Stomach (tissue), 9 donors: ENCODE data around the gene CHMP2B. TPM values are rescaled to one million over a fixed set of nuclear protein-coding genes. Genes with fewer than 3 reads are reported as not detected.

Experiments used
- DNase-seq, 2 donors: peaks; one replicate each; pipeline versions ENCODE4 v3.0.0 to v3.0.0-alpha.2; 2013 to 2019
- H3K27ac ChIP-seq, 5 donors: fragments of 200-600 bp in 4 of 5; sonication (generic) in 4 of 5; one replicate each; pipeline ENCODE4 v1.5.1; 2013 to 2019; ENCODE audit warnings: mild to moderate bottlenecking in 1 of 5, moderate library complexity in 1 of 5
- H3K27me3 ChIP-seq, 3 donors: fragments of 200-600 bp; sonication (generic); one replicate each; pipeline ENCODE4 v1.5.1; 2017 to 2019; ENCODE audit warnings: mixed run types in 1 of 3
- H3K36me3 ChIP-seq, 4 donors: fragments of 200-600 bp; sonication (generic); 1 replicate in 3 of 4; 2 replicates in 1 of 4; pipeline ENCODE4 v1.5.1; 2016 to 2019
- H3K4me1 ChIP-seq, 4 donors: fragments of 200-600 bp; sonication (generic); one replicate each; pipeline ENCODE4 v1.5.1; 2016 to 2019
- H3K4me3 ChIP-seq, 4 donors: fragments of 200-600 bp; sonication (generic) in 3 of 4; one replicate each; pipeline ENCODE4 v1.5.1; 2016 to 2019; ENCODE audit warnings: mild to moderate bottlenecking in 1 of 4
- H3K9me3 ChIP-seq, 4 donors: fragments of 200-600 bp; sonication (generic); one replicate each; pipeline ENCODE4 v1.5.1; 2016 to 2019
- EP300 ChIP-seq: sonication (generic); formaldehyde crosslinking; IDR thresholded peaks from one replicate; pipeline ENCODE4 v1.6.1; 2017; ENCODE audit warnings: antibody characterized with exemption
- POLR2A ChIP-seq, 4 donors: fragments of 450-650 bp; IDR thresholded peaks; one replicate each; pipeline ENCODE4 v1.6.1; 2016; ENCODE audit warnings: antibody characterized with exemption in 4 of 4, control low read depth in 2 of 4, mild to moderate bottlenecking in 1 of 4, moderate library complexity in 1 of 4
- POLR2AphosphoS5 ChIP-seq, 3 donors: sonication (generic); formaldehyde crosslinking; IDR thresholded peaks; one replicate each; pipeline ENCODE4 v1.6.1; 2016; ENCODE audit warnings: antibody characterized with exemption in 3 of 3
- WGBS, 5 donors: extraction: QIAGEN DNeasy Blood & Tissue Kit in 3 of 5; methylation state at CpG; one replicate each; pipeline versions ENCODE4 v1.1.5 to v1.1.7; 2013 to 2018; 5-methylcytosine and 5-hydroxymethylcytosine counted together
- intact Hi-C: fragments of 100-400 bp; cut with DNase I; formaldehyde crosslinking; loops from one replicate; pipeline ENCODE4 v1.15.1; 2023; ENCODE audit warnings: low total_unique reads
- polyA plus RNA-seq, 3 donors: library from polyadenylated mRNA; stranded (reverse); fragments of 200-250 nt; gene quantifications; one replicate each; pipeline ENCODE4 v1.2.3, GENCODE V29; 2013
- total RNA-seq, 5 donors: library from RNA; depleted of rRNA; stranded (reverse); fragments of >200 nt; gene quantifications; one replicate each; pipeline versions ENCODE4 v1.1.0 to v1.2.3, GENCODE V29; 2014 to 2016
- TF ChIP-seq, protein P1 (sequence below), 7 experiments: fragments of 450-650 bp in 4 of 7; fragments of 200-600 bp in 3 of 7; sonication (generic) in 3 of 7; IDR thresholded peaks; one replicate each; pipeline ENCODE4 v1.5.1; 2016 to 2019; ENCODE audit warnings: antibody characterized with exemption in 7 of 7, control low read depth in 2 of 7, mild to moderate bottlenecking in 1 of 7
- donor health status: healthy with polysubstance abuse.
- donor health status: Bipolar disorder and iron deficiency.
- donor health status: healthy.

Gene CHMP2B
- total and polyA plus RNA-seq, 8 donors, result 1.2 to 67.2 (median 21.4) TPM

DNA sequence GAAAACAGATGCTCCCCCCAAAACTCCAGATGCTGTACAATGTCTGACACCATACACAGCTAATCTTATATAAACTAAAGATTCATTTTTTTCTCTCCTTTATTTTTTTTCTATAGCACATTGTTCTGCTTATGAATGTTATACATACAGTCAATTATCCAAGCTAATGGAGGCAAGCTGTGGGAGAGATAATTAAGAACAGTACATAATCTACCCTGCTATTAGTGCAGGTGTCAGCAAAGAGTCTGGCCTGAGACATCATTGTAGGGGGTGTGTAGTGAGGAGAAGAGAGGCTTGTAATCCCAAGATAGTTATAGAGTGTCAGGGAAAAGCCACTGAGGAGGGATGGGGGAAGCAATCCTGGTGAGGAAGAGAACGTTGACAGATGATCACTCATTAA lies 25.4 kb upstream of the CHMP2B start:
- intact Hi-C loops, result no loop called here
- no peak overlapping the region for H3K27ac ChIP-seq
- no peaks in the 10 kb centered on the region for H3K9me3 ChIP-seq
- no peaks in the 10 kb centered on the region for H3K36me3 ChIP-seq
- H3K27me3 ChIP-seq, result no peaks in the 10 kb centered on the region
- no peaks in the 10 kb centered on the region for H3K4me1 ChIP-seq
- no peak for DNase-seq
- no peak overlapping the region for H3K4me3 ChIP-seq
- TF ChIP-seq, protein P1, sequence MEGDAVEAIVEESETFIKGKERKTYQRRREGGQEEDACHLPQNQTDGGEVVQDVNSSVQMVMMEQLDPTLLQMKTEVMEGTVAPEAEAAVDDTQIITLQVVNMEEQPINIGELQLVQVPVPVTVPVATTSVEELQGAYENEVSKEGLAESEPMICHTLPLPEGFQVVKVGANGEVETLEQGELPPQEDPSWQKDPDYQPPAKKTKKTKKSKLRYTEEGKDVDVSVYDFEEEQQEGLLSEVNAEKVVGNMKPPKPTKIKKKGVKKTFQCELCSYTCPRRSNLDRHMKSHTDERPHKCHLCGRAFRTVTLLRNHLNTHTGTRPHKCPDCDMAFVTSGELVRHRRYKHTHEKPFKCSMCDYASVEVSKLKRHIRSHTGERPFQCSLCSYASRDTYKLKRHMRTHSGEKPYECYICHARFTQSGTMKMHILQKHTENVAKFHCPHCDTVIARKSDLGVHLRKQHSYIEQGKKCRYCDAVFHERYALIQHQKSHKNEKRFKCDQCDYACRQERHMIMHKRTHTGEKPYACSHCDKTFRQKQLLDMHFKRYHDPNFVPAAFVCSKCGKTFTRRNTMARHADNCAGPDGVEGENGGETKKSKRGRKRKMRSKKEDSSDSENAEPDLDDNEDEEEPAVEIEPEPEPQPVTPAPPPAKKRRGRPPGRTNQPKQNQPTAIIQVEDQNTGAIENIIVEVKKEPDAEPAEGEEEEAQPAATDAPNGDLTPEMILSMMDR (IDR thresholded peaks at IDR 0.05), result no peak
- TF ChIP-seq POLR2AphosphoS5 (IDR thresholded peaks at IDR 0.05) (no peak), EP300 (no peak), POLR2A (IDR thresholded peaks at IDR 0.05) (no peak)
- 60 to 70% (median 63%) methylated on average over 1 of the region's 1 CpG for WGBS, 5 donors

DNA sequence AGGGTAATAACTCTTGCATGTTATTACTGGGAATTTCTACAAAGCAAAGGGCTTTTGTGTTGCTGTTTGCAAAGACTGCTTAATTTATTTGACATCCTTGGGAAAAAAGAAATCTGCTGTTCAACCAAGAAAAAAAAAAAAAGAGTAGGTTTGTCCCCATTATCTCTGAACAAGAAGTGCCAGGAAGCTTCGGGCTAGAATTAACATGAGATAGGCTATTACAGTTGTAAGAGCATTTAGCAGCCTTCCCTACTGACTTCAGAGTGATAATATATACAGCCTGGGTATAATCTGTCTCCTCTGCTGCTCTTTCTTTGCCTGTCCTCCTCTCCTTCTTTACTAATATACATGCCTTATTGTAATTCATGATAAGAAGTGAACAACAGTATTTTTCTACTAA lies 23.3 kb upstream of the CHMP2B start:
- 19 to 23% (median 20%) methylated on average over 1 of the region's 1 CpG for WGBS, 5 donors
- H3K27ac ChIP-seq, result no peak overlapping the region
- no peak for TF ChIP-seq POLR2AphosphoS5 (IDR thresholded peaks at IDR 0.05)
- TF ChIP-seq, protein P1 (IDR thresholded peaks at IDR 0.05), result no peak
- no peak for TF ChIP-seq EP300
- no peak for TF ChIP-seq POLR2A (IDR thresholded peaks at IDR 0.05)
- H3K4me1 ChIP-seq, result no peaks in the 10 kb centered on the region
- no peaks in the 10 kb centered on the region for H3K27me3 ChIP-seq
- no peaks in the 10 kb centered on the region for H3K36me3 ChIP-seq
- DNase-seq, result no peak
- no peak overlapping the region for H3K4me3 ChIP-seq
- intact Hi-C loops, result no loop called here
- no peaks in the 10 kb centered on the region for H3K9me3 ChIP-seq

DNA sequence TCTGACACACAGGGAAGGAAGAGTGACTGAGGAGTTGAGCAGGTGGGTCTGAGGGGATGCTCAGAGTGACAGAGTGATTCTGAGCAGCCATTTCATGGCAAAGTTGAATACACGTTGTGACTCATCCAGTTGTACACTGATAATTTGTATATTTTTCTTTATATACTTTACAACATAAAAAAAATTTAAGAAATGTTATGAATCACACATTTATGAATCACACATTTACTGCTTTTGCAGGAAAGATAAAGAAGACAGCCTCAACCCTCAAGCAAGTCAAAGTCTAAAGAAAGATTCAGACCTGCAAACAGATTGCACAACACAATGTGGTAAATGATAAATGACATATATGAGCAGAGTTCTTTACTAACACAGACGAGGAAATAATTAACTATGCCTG lies 21.0 kb upstream of the CHMP2B start:
- H3K4me1 ChIP-seq, result no peaks in the 10 kb centered on the region
- intact Hi-C loops, result no loop called here
- WGBS, 5 donors, result 10 to 37% (median 25%) methylated on average over 2 of the region's 2 CpGs
- no peaks in the 10 kb centered on the region for H3K36me3 ChIP-seq
- H3K9me3 ChIP-seq, result no peaks in the 10 kb centered on the region
- DNase-seq, result peak in 1 of 2 donors; percentile 45
- H3K27ac ChIP-seq, result no peak overlapping the region
- H3K4me3 ChIP-seq, result no peak overlapping the region
- H3K27me3 ChIP-seq, result peaks cover 0 to 11% (median 0%) of the 10 kb centered on the region in 3 donors
- TF ChIP-seq EP300, result no peak
- TF ChIP-seq POLR2AphosphoS5 (IDR thresholded peaks at IDR 0.05), result peak in 1 of 3 donors; percentile 45

DNA sequence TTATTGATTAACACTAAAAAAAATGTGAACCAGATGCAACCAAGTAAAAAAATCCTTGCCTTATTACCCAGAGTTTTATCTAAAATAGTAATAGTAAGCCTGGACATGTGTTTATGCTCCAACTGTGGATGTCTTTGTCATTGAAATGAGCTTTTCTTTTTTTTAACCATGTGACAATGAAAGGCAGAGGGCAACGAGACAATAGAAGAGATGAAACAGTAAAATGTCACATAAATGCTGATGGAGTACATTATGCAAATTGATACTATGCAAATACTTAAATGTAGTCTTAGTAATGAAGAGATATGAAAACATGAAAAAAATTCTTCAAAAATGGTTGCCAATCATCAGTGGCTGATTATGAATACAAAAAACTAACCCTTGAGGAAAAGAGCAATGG lies 20.5 kb upstream of the CHMP2B start:
- H3K9me3 ChIP-seq, result no peaks in the 10 kb centered on the region
- no peak overlapping the region for H3K27ac ChIP-seq
- no peak for DNase-seq
- peaks cover 0 to 11% (median 0%) of the 10 kb centered on the region in 3 donors for H3K27me3 ChIP-seq
- H3K36me3 ChIP-seq, result no peaks in the 10 kb centered on the region
- no peaks in the 10 kb centered on the region for H3K4me1 ChIP-seq
- TF ChIP-seq, protein P1 (IDR thresholded peaks at IDR 0.05), result no peak
- TF ChIP-seq EP300, result no peak
- TF ChIP-seq POLR2A (IDR thresholded peaks at IDR 0.05), result no peak
- no peak for TF ChIP-seq POLR2AphosphoS5 (IDR thresholded peaks at IDR 0.05)
- 43 to 71% (median 55%) methylated on average over 1 of the region's 1 CpG for WGBS, 5 donors
- intact Hi-C loops, result no loop called here
- H3K4me3 ChIP-seq, result no peak overlapping the region

DNA sequence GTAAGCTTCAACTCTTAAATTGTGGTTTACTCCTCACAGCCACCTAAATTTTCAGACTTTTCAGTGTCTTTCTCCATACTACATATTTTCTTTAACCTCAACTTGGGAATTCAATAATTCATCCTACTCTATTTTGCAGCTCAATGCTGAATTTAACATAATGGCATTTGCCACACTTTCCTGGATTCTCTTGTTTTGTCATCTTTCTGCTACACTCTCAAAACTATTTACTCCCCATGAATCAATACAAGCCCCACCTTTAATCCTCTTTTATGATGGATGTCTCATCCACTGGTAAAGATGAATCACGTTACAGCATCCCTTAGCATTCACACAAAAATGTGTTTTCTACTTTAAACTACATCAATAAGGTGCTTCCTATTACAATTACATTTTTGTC lies 19.6 kb upstream of the CHMP2B start:
- intact Hi-C loops, result no loop called here
- no peak for DNase-seq
- no peak for TF ChIP-seq POLR2AphosphoS5 (IDR thresholded peaks at IDR 0.05)
- TF ChIP-seq, protein P1 (IDR thresholded peaks at IDR 0.05), result no peak
- TF ChIP-seq EP300, result no peak
- H3K27ac ChIP-seq, result no peak overlapping the region
- WGBS, 5 donors, result 41 to 62% (median 53%) methylated on average over 1 of the region's 1 CpG
- no peak overlapping the region for H3K4me3 ChIP-seq
- no peaks in the 10 kb centered on the region for H3K9me3 ChIP-seq
- peaks cover 0 to 11% (median 0%) of the 10 kb centered on the region in 3 donors for H3K27me3 ChIP-seq
- no peaks in the 10 kb centered on the region for H3K4me1 ChIP-seq
- no peaks in the 10 kb centered on the region for H3K36me3 ChIP-seq
